PC-3 (cell line): ENCODE results near the gene ARL14EPL. TPM values are rescaled to one million over a fixed set of nuclear protein-coding genes. Genes with fewer than 3 reads are reported as not detected.
A peak's percentile ranks its signal among the peaks of the same experiment; 100 is the strongest.

Experiments
- ATAC-seq: fragments of 200-7000 bp; cut with Tn5 transposase; 2 replicates; pipeline ENCODE4 v1.9.1; 2020; ENCODE audit warnings: mild to moderate bottlenecking, moderate library complexity
- Bru-seq: library from RNA; stranded (reverse); fragments of 400-500 nt; gene quantifications from one replicate; lab custom pipeline; 2021; lab: Mats Ljungman, UMichigan
- BruChase-seq, 2 experiments: library from RNA; stranded (reverse); fragments of 400-500 nt; gene quantifications; one replicate each; lab custom pipeline; 2021; lab: Mats Ljungman, UMichigan
- BruUV-seq: library from RNA; stranded (reverse); fragments of 400-500 nt; replicated peaks from 2 replicates; lab custom pipeline; 2021; lab: Mats Ljungman, UMichigan
- CTCF ChIA-PET: fragments of 300-600 bp; sonication (Branson Sonifier 250); formaldehyde crosslinking; loops from one replicate; lab custom pipeline; 2022; ENCODE audit warnings: antibody characterized with exemption; lab: Charles Lee
- POLR2A ChIA-PET: fragments of 300-600 bp; sonication (Branson Sonifier 250); formaldehyde crosslinking; loops from one replicate; lab custom pipeline; 2022; ENCODE audit warnings: antibody characterized with exemption; ENCODE audit not compliant: unreplicated experiment; lab: Charles Lee
- DNase-seq: peaks from one replicate; pipeline ENCODE4 v3.0.0-alpha.2; 2015
- H2AFZ ChIP-seq: fragments of 300-600 bp; sonication (generic); 2 replicates; pipeline ENCODE4 v1.6.0; 2016; ENCODE audit warnings: antibody characterized with exemption, low read length
- H3F3A ChIP-seq: fragments of 300-600 bp; sonication (generic); one replicate; pipeline ENCODE4 v1.6.0; 2017; ENCODE audit warnings: antibody characterized with exemption, low read length, control low read depth, mild to moderate bottlenecking; ENCODE audit not compliant: unreplicated experiment
- H3K27ac ChIP-seq: fragments of 300-600 bp; sonication (generic); 2 replicates; pipeline ENCODE4 v1.5.1; 2016; ENCODE audit warnings: mild to moderate bottlenecking, low read length
- H3K27me3 ChIP-seq: fragments of 300-600 bp; sonication (generic); 2 replicates; pipeline ENCODE4 v1.6.1; 2016; ENCODE audit warnings: low read length, mixed read lengths
- H3K36me3 ChIP-seq: fragments of 300-600 bp; sonication (generic); 2 replicates; pipeline ENCODE4 v1.6.1; 2016; ENCODE audit warnings: low read depth, mixed run types, low read length, mixed read lengths
- H3K4me1 ChIP-seq: fragments of 300-600 bp; sonication (generic); 2 replicates; pipeline ENCODE4 v1.5.1; 2016; ENCODE audit warnings: low read length; ENCODE audit not compliant: insufficient read depth
- H3K4me2 ChIP-seq: fragments of 300-600 bp; sonication (generic); 2 replicates; pipeline ENCODE4 v1.6.0; 2016; ENCODE audit warnings: low read length
- H3K4me3 ChIP-seq: fragments of 300-600 bp; sonication (generic); 2 replicates; pipeline ENCODE4 v1.5.1; 2016; ENCODE audit warnings: mild to moderate bottlenecking, low read length, mixed read lengths
- H3K79me2 ChIP-seq: fragments of 300-600 bp; sonication (generic); 2 replicates; pipeline ENCODE4 v1.6.1; 2017; ENCODE audit warnings: low read length, mixed read lengths
- H3K9ac ChIP-seq: fragments of 300-600 bp; sonication (generic); 2 replicates; pipeline ENCODE4 v1.6.0; 2016; ENCODE audit warnings: mild to moderate bottlenecking, low read length
- H3K9me2 ChIP-seq: fragments of 300-600 bp; sonication (generic); replicated peaks from 2 replicates; pipeline ENCODE4 v1.6.1; 2016; ENCODE audit warnings: mixed run types, low read length, mixed read lengths
- H3K9me3 ChIP-seq: fragments of 300-600 bp; sonication (generic); 2 replicates; pipeline ENCODE4 v1.6.1; 2016; ENCODE audit warnings: low read length, mixed read lengths
- H4K20me1 ChIP-seq: fragments of 300-600 bp; sonication (generic); 2 replicates; pipeline ENCODE4 v1.6.1; 2016; ENCODE audit warnings: low read length, mixed read lengths
- EZH2 ChIP-seq: fragments of 300-600 bp; sonication (generic); IDR thresholded peaks from one replicate; pipeline ENCODE4 v1.6.1; 2017; ENCODE audit warnings: antibody characterized with exemption, mild to moderate bottlenecking, low read length; ENCODE audit not compliant: unreplicated experiment
- EZH2phosphoT487 ChIP-seq: fragments of 300-600 bp; sonication (generic); IDR thresholded peaks from 2 replicates; pipeline ENCODE4 v1.6.1; 2018; ENCODE audit warnings: mild to moderate bottlenecking, antibody characterized with exemption, low read length, borderline replicate concordance
- intact Hi-C: fragments of 100-400 bp; cut with micrococcal nuclease; formaldehyde crosslinking; loops from 2 replicates; pipeline ENCODE4 v1.9.0; 2023
- long read RNA-seq: library from polyadenylated mRNA; unstranded; transcript quantifications from one replicate; pipeline ENCODE4 v2.0.0, GENCODE V29; 2021; ENCODE audit not compliant: unreplicated experiment
- total RNA-seq: library from RNA; depleted of rRNA; stranded (reverse); fragments of >200 nt; gene quantifications from 2 replicates; pipeline ENCODE4 v1.2.3, GENCODE V29; 2014; rRNA removed
- TF ChIP-seq, protein P1 (sequence below): fragments of 300-600 bp; sonication (generic); conservative IDR thresholded peaks from 2 replicates; pipeline ENCODE4 v1.5.1; 2017; ENCODE audit warnings: antibody characterized with exemption, low read depth, mild to moderate bottlenecking, low read length

Gene ARL14EPL
- total RNA-seq (not detected in 2 replicates), Bru-seq, nascent RNA (percentile 35 among the genes with signal in this experiment), BruChase-seq, experiment 1, labeled RNA remaining after a 6-hour chase (percentile 39 among the genes with signal in this experiment), BruChase-seq, experiment 2, labeled RNA remaining after a 2-hour chase (percentile 40 among the genes with signal in this experiment)
- long read RNA-seq, partial matches to known transcripts = 0 of 2 reads
- long read RNA-seq, other reads (novel, unspliced or antisense) = 2 of 2 reads

DNA sequence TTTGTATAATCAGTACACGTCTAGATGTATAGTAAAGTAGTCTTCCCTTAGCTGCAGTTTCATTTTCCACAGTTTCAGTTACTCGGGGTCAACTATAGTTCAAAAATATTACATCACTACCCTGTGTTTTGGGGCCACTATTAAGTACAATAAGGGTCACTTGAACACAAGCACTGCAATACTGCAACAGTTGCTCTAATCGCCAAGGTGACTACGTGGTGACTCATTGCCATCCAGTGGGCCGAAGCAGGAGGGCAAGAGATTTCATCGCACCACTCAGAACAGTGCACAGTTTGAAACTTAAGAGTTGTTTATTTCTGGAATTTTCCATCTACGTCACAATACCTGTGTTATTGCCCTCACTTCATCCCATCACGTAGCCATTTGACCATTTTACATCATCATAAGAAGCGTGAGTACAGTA, at the start of gene ARL14EPL:
Gene ARL14EPL, plus strand, starts transcription at position 379 of the 424 bp plus-strand sequence. CDS start 18,994 bp downstream, outside the sequence.
- peak within 1 kb of the TSS; percentile 30 for H3K4me2 ChIP-seq
- TF ChIP-seq EZH2 = no peak
- TF ChIP-seq, protein P1, sequence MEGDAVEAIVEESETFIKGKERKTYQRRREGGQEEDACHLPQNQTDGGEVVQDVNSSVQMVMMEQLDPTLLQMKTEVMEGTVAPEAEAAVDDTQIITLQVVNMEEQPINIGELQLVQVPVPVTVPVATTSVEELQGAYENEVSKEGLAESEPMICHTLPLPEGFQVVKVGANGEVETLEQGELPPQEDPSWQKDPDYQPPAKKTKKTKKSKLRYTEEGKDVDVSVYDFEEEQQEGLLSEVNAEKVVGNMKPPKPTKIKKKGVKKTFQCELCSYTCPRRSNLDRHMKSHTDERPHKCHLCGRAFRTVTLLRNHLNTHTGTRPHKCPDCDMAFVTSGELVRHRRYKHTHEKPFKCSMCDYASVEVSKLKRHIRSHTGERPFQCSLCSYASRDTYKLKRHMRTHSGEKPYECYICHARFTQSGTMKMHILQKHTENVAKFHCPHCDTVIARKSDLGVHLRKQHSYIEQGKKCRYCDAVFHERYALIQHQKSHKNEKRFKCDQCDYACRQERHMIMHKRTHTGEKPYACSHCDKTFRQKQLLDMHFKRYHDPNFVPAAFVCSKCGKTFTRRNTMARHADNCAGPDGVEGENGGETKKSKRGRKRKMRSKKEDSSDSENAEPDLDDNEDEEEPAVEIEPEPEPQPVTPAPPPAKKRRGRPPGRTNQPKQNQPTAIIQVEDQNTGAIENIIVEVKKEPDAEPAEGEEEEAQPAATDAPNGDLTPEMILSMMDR = peak; percentile 46; the same call in 1 of the 2 replicates
- intact Hi-C loops = loop anchor here (1.0 to 2.0 kb wide), 3 partner anchors 36 to 189 kb away; no protein-coding TSS in a partner anchor
- POLR2A ChIA-PET = no interaction called here
- peak; percentile 100 for ATAC-seq
- H3K27me3 ChIP-seq = no peaks in the 10 kb centered on the region
- no peaks in the 10 kb centered on the region for H3K36me3 ChIP-seq
- H3K27ac ChIP-seq = peak within 1 kb of the TSS; percentile 43
- H2AFZ ChIP-seq = no peak within 1 kb of the TSS
- H3F3A ChIP-seq = no peaks in the 10 kb centered on the region
- H3K9me3 ChIP-seq = no peaks in the 10 kb centered on the region
- H3K4me3 ChIP-seq = no peak within 1 kb of the TSS
- CTCF ChIA-PET = interaction anchor here (0.7 to 1.3 kb wide), 2 partner anchors 145 to 396 kb away, joined by 3 to 8 read pairs; no protein-coding TSS in a partner anchor
- H3K79me2 ChIP-seq = no peaks in the 10 kb centered on the region
- H3K9ac ChIP-seq = no peak within 1 kb of the TSS
- BruUV-seq = no TSS peak
- DNase-seq = peak; percentile 87
- H3K9me2 ChIP-seq = no peaks in the 10 kb centered on the region
- peaks cover 30% of the 10 kb centered on the region for H3K4me1 ChIP-seq
- H4K20me1 ChIP-seq = no peaks in the 10 kb centered on the region

DNA sequence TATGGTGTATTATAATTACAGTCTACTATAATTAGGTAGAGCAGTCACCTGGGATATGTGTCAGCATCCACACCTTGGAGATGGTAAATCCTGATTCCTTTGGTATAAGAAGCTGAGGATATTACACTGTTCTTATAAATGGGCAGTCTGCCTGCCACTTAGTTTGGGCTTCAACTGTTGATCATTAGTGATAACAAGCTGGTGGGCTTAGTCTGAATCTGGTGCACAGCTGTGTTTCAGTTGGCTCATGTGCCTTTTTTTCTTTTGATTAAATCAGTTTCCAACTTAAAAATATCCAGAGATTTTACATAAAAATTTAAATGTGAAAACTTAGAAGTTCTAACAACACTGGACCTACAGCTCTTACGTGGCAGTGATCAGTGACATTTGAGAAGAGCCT, 48.8 kb upstream of the ARL14EPL start:
- ChIA-PET CTCF (no interaction called here), POLR2A (no interaction called here)
- no peak for DNase-seq
- Histone ChIP-seq H3K27me3 (no peaks in the 10 kb centered on the region), H3K27ac (no peak overlapping the region), H3K9me3 (no peaks in the 10 kb centered on the region), H3K9me2 (no peaks in the 10 kb centered on the region), H4K20me1 (no peaks in the 10 kb centered on the region), H3K79me2 (no peaks in the 10 kb centered on the region), H2AFZ (no peak overlapping the region), H3K4me3 (no peak overlapping the region), H3K4me1 (peaks cover 2% of the 10 kb centered on the region; the same call in 1 of the 2 replicates), H3K4me2 (no peak overlapping the region), H3K9ac (no peak overlapping the region), H3F3A (no peaks in the 10 kb centered on the region), H3K36me3 (no peaks in the 10 kb centered on the region)
- BruUV-seq = no TSS peak
- ATAC-seq = no peak
- intact Hi-C loops = no loop called here
- TF ChIP-seq EZH2phosphoT487 (no peak), EZH2 (no peak)
- TF ChIP-seq, protein P1 = no peak
